Measurements from ENCODE around the gene ANO10.

DNA sequence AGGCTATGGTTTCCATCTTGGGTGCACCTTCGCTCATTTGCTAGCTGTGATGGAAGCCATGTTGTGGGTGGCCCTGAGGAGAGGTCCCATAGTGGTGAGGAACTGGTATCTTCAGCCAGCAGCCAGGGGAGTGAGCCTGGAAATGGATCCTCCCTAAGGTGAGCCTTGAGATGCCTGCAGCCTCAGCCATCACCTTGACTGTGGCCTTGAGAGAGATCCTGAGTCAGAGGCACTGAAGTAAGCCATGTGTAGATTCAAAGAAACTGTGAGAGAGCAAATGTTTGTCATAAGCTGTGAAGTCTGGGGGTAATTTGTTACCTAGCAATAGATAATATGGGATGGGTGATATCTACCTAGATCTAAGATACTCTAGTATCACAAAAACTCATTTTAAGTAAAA, 230.2 kb downstream of the ANO10 start:
- TF ChIP-seq POLR2AphosphoS5 (IDR thresholded peaks at IDR 0.05) (no peak), POLR2A (IDR thresholded peaks at IDR 0.05) (no peak)
